GM18519 (cell line): Measurements from ENCODE around the gene CWC22.
"Not testable (repeated sequence)": the region's sequence is repeated elsewhere in the genome, so short reads cannot be mapped to it uniquely, and the experiment has no call there.

Source experiments
- ATAC-seq: cut with Tn5 transposase; IDR thresholded peaks from one replicate; pipeline ENCODE4 v1.9.1; 2021; ENCODE audit warnings: mild to moderate bottlenecking, moderate library complexity; ENCODE audit not compliant: unreplicated experiment, low FRiP score

Gene CWC22

DNA sequence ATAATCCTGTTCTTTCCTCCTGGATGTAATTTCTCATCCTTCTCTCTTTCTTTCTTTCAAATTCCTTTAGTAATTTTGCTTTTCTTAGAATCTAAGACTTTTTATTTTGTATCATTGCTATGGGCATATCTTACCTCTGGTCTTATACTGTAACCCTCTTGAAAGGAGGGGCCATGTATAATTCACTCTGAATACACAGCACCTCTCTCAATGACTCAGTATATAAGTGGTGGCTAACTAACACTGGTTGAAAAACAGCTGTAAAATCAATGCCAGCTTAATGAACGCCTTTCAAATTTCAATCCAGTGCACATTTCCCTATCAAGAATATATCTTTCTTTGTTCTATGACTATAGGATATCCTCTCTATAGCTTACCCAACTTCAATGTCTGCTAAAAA lies 53.7 kb downstream of the CWC22 start:
- no peak for ATAC-seq

DNA sequence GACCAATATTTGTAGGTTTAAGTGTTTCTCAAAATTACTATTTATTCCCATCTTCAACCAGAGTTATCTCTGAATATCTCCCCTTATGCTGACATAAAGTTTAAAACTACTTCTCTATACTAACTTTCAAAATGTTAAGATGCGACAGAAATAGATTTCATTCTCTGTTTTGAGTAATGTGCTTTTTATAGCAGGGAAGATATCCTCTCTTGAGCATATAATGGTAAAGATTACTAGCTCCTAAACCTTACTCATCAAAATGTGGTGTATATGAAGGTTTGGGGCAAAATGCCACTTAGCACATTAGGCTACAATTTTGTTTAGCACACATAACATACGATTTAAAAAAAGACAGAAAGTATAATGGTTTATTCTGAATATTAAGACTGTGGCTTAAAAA lies 54.4 kb downstream of the CWC22 start:
- peak; percentile 61 for ATAC-seq

DNA sequence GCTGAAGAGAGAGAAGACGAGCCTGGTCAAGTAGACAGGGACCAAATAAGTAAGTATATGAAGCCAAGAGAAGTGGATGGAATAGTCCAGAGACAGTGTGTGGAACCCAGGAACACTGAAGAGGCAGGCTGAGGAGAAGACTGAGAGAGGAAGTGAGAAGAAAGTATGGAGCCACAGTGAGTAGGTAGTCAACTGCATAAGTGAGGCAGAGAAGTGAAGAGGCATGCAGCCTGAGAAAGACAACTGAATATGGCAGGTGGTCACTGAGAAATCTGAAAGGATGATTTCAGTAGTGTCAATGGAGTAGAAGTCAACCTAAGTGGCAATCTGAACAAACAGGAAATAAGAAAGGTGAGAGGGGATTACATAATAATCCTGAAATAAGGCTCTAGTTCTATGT lies 55.4 kb downstream of the CWC22 start:
- ATAC-seq: peak; percentile 61

DNA sequence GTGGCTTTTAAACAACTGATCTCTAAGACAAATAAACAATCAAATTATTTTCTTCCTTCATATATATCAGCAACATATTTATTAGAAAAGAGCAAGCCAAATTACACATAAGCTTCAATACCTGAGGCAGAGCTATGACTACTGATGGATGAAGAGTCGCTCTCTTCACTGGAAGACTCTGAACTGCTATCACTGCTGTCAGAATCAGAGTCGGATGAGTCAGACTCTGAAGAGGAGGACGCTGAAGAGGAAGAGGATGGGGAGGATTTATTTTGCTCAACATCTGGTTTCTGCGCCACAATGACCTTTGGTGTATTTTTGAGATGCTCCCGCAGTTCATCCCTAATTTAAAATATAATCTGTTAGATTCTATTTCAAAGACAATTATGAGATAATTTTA lies 56.7 kb downstream of the CWC22 start:
- ATAC-seq: no peak

GRCh38 chr2:179949438-179949837 lies 57.7 kb downstream of the CWC22 start:
- no peak for ATAC-seq

DNA sequence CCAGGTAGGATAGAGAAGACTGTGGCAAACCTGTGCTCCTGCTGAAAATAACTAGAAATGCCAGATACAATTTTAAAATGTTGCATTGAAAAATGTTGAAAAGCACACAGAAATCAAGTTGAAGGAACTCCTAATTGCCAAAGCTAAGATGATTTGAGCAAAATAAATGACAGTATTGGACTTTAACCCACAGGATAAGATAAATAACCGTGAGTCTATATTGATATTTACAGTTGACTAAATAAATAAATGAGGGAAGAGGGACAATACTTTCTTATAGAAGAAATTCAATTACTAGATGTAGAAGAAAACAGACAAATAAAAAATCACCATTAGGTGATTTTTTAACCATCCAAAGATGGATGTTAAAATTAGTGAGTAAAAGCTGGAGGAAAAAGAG lies 59.0 kb downstream of the CWC22 start:
- ATAC-seq: no peak

DNA sequence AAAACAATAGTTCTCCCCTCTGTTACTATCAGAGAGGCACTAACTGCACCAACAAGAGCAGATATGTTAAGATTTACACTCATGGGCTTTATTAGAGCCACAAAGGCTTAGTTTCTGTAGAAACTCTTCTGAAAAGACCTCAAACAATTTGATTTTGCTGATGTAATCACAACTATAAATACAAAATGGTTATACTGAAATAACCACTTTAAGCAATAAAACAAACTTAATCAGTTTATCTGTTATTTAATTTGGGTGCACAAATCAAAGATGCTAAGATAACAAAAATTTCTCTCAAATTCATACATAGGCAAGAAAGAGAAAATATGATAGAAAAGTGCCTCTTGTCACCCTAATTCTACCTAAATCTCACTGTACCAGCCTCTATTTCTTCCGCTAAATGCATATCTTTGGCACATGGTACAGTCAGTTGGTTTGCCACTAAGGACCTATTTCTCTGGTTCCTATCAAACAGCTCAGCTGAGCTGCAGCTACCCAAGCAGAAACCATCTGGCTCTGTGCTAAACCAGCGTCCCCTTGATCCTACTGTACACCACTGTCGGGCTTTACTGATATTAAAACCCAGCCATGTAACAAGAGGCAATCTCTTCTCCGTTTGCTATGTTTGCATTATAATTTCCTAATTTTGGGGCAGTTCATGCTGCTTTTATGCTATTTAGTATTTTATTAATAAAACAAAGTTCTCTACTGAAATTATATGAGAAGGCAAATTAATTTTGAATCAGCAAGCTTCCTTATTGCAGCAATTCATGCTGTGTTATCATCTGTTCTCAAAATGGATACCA lies 60.1 kb downstream of the CWC22 start:
- no peak for ATAC-seq

DNA sequence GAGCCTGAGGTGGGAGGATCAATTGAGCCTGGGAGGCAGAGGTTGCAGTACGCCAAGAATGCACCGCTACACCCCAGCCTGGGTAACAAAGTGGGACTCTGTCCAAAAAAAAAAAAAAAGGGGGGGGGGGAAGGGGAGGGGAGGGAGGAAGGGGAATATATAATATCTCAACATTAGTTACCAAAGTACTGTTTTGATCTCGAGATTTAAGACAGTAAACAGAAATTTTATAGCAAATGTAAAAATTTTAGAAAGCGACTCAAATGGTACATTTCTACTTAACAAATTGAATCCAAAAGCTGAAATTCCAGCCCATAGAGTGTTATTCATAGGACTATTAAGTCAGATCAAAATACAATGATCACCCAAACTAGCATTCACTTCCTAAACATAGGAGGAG lies 60.8 kb downstream of the CWC22 start:
- no peak for ATAC-seq

- ATAC-seq: no peak
Observed at GRCh38 chr2:179939259-179939658, 67.8 kb downstream of the CWC22 start.

DNA sequence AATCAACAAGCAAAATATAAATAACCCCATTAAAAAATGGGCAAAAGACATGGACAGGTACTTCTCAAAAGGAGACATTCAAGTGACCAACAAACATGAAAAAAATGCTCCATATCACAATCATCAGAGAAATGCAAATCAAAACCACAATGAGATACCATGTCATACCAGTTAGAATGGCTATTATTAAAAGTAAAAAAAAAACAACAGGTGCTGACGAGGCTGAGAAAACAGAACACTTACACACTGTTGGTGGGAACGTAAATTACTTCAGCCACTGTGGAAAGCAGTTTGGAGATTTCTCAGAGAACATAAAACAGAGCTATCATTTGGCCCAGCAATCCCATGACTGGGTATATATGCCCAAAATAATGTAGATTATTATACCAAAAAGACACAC lies 69.1 kb downstream of the CWC22 start:
- ATAC-seq: no peak

DNA sequence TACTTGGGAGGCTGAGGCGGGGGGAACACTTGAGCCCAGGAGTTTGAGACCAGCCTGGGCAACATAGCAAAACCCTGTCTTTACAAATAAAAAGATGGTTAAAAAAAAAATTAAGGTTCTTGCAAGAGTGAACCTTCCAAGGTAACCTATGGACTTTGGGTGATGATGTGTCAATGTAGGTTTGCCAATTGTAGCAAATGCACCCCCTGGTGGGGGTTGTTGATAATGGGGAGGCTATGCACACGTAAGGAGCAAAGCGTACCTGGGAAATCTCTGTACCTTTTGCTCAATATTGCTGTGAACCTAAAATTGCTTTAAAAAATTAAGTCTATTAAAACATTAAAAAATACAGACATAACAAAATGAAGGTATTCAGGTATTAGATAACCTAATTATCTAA lies 70.4 kb downstream of the CWC22 start:
- ATAC-seq: no peak

DNA sequence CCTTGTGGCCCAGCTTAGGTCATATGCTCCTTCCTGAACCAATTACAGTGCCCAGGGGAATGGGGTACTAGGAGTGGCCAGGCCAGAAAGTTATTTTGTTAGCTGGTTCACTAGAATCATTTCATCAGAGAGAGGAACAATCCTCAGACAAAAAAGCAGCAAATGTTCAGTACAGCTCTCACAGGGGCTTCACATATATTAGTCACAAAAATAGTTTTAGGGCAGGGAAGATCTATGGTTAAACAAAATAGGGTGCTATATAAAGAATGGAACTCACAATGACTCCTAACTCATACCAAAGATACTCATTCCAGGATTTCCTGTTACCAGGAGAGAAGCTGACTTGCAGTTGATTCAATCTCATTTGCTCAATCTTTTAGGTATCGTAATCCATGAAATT lies 71.0 kb downstream of the CWC22 start:
- ATAC-seq: no peak

- no peak for ATAC-seq
Observed at GRCh38 chr2:179932786-179933185, 74.3 kb downstream of the CWC22 start.

DNA sequence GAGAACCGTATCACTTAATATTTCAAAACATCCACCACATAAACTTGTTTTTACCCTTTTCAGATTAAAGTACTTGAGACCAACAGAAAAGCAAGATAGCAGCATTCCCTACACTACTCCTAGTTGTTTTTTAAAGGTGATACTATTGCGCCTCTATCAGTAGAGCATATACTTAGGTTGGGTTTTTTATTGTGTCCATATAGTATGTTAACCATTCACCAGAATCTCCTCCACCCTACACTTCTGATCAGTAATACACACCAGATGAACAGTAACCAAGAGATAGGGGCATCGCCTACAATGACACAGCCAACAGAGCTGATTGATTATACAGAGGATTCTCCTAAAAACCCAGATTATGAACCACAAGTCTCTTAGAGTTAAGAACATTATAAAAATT lies 75.6 kb downstream of the CWC22 start:
- ATAC-seq: no peak

- ATAC-seq: not testable (repeated sequence)
Observed at GRCh38 chr2:179929997-179930396, 77.1 kb downstream of the CWC22 start.

GRCh38 chr2:179927041-179927440 lies 80.1 kb downstream of the CWC22 start:
- ATAC-seq: no peak

GRCh38 chr2:179925713-179926112 lies 81.4 kb downstream of the CWC22 start:
- no peak for ATAC-seq

- no peak for ATAC-seq
Observed at GRCh38 chr2:179917272-179917671, 89.8 kb downstream of the CWC22 start.

DNA sequence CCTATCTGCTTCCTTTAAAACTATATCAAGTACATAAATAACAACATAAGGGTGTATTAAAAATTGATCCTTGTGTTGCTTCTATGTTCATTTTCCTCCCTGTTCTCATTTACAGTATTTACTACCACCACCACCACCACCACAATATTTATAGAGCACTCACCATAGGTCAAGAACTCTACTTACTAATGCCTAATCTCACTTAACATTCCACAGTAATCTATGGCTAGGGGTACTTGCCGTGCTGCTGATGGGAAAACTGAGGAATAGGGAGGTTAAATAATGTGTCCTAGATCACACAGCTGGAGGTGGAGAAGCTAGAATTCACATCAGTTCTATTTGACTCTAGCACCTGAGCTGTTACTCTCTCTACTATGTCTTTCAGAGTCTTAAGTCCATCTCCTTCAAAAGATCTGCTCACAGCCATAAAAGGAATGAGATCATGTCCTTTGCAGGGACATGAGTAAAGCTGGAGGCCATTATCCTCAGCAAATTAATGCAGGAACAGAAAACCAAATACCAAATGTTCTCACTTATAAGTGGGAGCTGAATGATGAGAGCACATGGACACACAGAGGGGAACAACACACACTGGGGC lies 91.6 kb downstream of the CWC22 start:
- no peak for ATAC-seq

DNA sequence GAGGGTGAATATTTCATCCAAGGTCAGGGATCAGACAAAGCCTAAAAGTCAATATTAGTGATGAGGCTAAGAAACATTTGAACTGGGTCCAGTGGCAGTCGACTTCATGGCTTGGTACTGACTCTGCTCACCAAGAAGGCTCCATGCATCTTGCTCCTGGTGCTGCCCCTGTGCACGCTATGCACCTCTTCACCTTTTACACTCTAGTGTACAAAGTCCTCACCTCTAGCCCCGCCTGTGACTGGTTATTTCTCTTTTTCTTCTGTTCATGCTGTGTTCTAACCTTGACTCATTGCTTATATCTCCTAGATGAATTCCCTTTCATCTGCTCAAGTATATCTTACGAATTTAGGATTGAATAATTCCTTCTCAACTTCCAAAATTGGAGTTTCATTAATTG lies 93.3 kb downstream of the CWC22 start:
- no peak for ATAC-seq

DNA sequence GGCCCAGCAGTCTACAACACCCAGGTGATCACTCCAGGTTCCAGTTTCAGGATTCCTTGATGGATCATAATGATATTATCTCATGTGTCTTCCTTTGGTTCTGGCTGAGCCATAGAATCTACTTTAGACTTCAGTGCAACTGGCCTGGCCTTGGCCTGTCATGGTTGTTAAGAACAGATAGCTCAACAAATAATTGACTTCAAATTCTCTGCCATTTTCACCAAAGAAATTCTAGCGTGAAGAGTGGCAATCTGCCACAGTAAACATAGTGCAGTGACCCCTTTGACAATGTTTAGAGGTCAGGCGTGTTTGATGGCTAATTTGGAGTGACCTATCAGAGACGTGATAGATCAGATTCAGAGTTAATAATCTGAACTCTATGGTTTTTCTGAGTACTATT lies 95.5 kb downstream of the CWC22 start:
- no peak for ATAC-seq

DNA sequence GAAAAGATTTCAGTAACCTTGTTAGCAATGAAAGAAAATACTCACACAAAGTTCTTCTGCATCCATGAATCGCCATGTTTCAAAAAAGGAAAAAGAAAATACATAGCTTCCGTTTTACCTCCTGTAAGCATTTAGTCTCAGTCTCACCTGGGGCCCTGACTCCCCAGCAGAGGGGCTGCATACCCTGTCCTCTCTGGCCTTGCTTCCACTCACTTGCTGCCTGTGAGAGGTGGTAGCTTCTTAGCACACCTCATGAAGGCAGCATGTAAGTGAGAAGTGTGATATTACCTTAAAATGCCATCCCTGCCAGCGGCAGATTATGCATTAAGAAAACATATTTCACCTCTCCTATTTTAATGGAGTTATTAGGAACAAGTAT lies 96.4 kb downstream of the CWC22 start:
- no peak for ATAC-seq
